Endothelial cell of umbilical vein (primary cell): Measurements from ENCODE around the gene SPRYD4. TPM values are rescaled to one million over a fixed set of nuclear protein-coding genes. Genes with fewer than 3 reads are reported as not detected.
A peak's percentile ranks its signal among the peaks of the same experiment; 100 is the strongest.

Source experiments
- BruUV-seq: library from RNA; stranded (reverse); fragments of 400-500 nt; replicated peaks from 2 replicates; lab custom pipeline; 2021; lab: Mats Ljungman, UMichigan
- CTCF ChIA-PET: fragments of 300-600, 350-600 bp; sonication (Branson Sonifier 250); formaldehyde crosslinking; loops from one replicate; lab custom pipeline; 2021; ENCODE audit warnings: antibody characterized with exemption, inconsistent platforms; lab: Charles Lee
- POLR2A ChIA-PET: fragments of 300-600, 350-600 bp; sonication (Branson Sonifier 250); formaldehyde crosslinking; loops from one replicate; lab custom pipeline; 2021; ENCODE audit warnings: antibody characterized with exemption, inconsistent platforms; lab: Charles Lee
- DNase-seq: peaks from one replicate; pipeline ENCODE4 v3.0.0-alpha.2; 2011; ENCODE audit warnings: low read depth, low spot score
- FAIRE-seq: peaks from 2 replicates; lab custom pipeline; 2011; peaks lifted over from hg19 to GRCh38; lab: Jason Lieb, UNC
- H2AFZ ChIP-seq: 2 replicates; pipeline ENCODE4 v1.6.0; 2012; ENCODE audit warnings: low read depth, low read length, control low read depth, inconsistent platforms
- H3K27ac ChIP-seq: 2 replicates; pipeline ENCODE4 v1.5.1; 2011; ENCODE audit warnings: low read depth, mild to moderate bottlenecking, control low read depth, low read length, moderate library complexity; ENCODE audit not compliant: insufficient read depth
- H3K27me3 ChIP-seq, 2 experiments: 2 replicates each; pipeline versions ENCODE4 v1.6.0 to v1.6.1; 2011; ENCODE audit warnings: low read length in 2 of 2, mixed read lengths in 1 of 2; ENCODE audit not compliant: control insufficient read depth in 2 of 2, insufficient read depth in 2 of 2
- H3K36me3 ChIP-seq, 2 experiments: 2 replicates in 1 of 2; 3 replicates in 1 of 2; pipeline ENCODE4 v1.5.1; 2011; ENCODE audit warnings: low read length in 2 of 2, mild to moderate bottlenecking in 1 of 2, moderate library complexity in 1 of 2; ENCODE audit not compliant: control insufficient read depth in 2 of 2, insufficient read depth in 2 of 2; ENCODE audit errors: extremely low read depth in 1 of 2
- H3K4me1 ChIP-seq: 3 replicates; pipeline ENCODE4 v1.5.1; 2011; ENCODE audit warnings: mild to moderate bottlenecking, low read length; ENCODE audit not compliant: control insufficient read depth, insufficient read depth; ENCODE audit errors: extremely low read depth
- H3K4me2 ChIP-seq: 2 replicates; pipeline ENCODE4 v1.6.1; 2011; ENCODE audit warnings: low read length, control low read depth, mixed read lengths; ENCODE audit not compliant: insufficient read depth
- H3K4me3 ChIP-seq, 3 experiments: fragments of 200-600 bp in 1 of 3; sonication (generic), shearing (Covaris generic) in 1 of 3; replicated peaks in 1 of 3; 2 replicates each; pipeline ENCODE4 v1.5.1; 2011 to 2016; ENCODE audit warnings: control low read depth in 3 of 3, low read length in 3 of 3, mild to moderate bottlenecking in 2 of 3, inconsistent platforms in 1 of 3, low read depth in 1 of 3, moderate library complexity in 1 of 3; ENCODE audit not compliant: insufficient read depth in 1 of 3
- H3K79me2 ChIP-seq: 2 replicates; pipeline ENCODE4 v1.6.0; 2012; ENCODE audit warnings: low read length, inconsistent platforms; ENCODE audit not compliant: control insufficient read depth, insufficient read depth
- H3K9ac ChIP-seq: replicated peaks from 2 replicates; pipeline ENCODE3; 2011; ENCODE audit warnings: low read length, control low read depth; ENCODE audit not compliant: insufficient read depth; ENCODE audit errors: extremely low read depth
- H3K9me1 ChIP-seq: replicated peaks from 3 replicates; pipeline ENCODE4 v1.6.0; 2011; ENCODE audit warnings: mild to moderate bottlenecking, low read length; ENCODE audit not compliant: control insufficient read depth, insufficient read depth; ENCODE audit errors: extremely low read depth
- H3K9me3 ChIP-seq: replicated peaks from 2 replicates; pipeline ENCODE4 v1.5.1; 2012; ENCODE audit warnings: low read length, inconsistent platforms; ENCODE audit not compliant: control insufficient read depth, insufficient read depth
- H4K20me1 ChIP-seq: replicated peaks from 2 replicates; pipeline ENCODE3; 2011; ENCODE audit warnings: mild to moderate bottlenecking, low read length; ENCODE audit not compliant: control insufficient read depth, insufficient read depth; ENCODE audit errors: extremely low read depth
- EZH2 ChIP-seq: IDR thresholded peaks from 2 replicates; pipeline ENCODE4 v1.6.1; 2012; ENCODE audit warnings: borderline replicate concordance, low read depth, mild to moderate bottlenecking, moderate library complexity, low read length, inconsistent platforms; ENCODE audit not compliant: severe bottlenecking
- FOS ChIP-seq: IDR thresholded peaks from 2 replicates; pipeline ENCODE4 v1.6.1; 2011; ENCODE audit warnings: mild to moderate bottlenecking, low read length, moderate library complexity, borderline replicate concordance; ENCODE audit not compliant: insufficient read depth
- GATA2 ChIP-seq: IDR thresholded peaks from 2 replicates; pipeline ENCODE4 v1.7.0; 2011; ENCODE audit warnings: low read depth, mild to moderate bottlenecking, moderate library complexity, mixed read lengths, low read length; ENCODE audit not compliant: insufficient read length, insufficient read depth
- JUN ChIP-seq: IDR thresholded peaks from 2 replicates; pipeline ENCODE4 v1.6.1; 2011; ENCODE audit warnings: borderline replicate concordance, low read depth; ENCODE audit not compliant: insufficient read length, insufficient read depth
- MYC ChIP-seq: IDR thresholded peaks from one replicate; pipeline ENCODE4 v1.6.1; 2011; ENCODE audit warnings: mild to moderate bottlenecking, low read depth, low read length
- POLR2A ChIP-seq: IDR thresholded peaks from 2 replicates; pipeline ENCODE4 v1.6.1; 2012; ENCODE audit warnings: low read depth, mild to moderate bottlenecking, control low read depth, low read length
- POLR2AphosphoS5 ChIP-seq: IDR thresholded peaks from 2 replicates; pipeline ENCODE4 v1.6.1; 2012; ENCODE audit warnings: low read depth, mild to moderate bottlenecking, control low read depth, low read length, moderate library complexity; ENCODE audit not compliant: insufficient read depth
- dilution Hi-C: fragments of 300-500 bp; cut with MboI; formaldehyde crosslinking; loops from one replicate; pipeline ENCODE4 v1.15.0; 2019; ENCODE audit warnings: low sequenced_read_pairs; ENCODE audit not compliant: extremely low pct_ligation_motif_present
- intact Hi-C: fragments of 100-400 bp; cut with micrococcal nuclease; formaldehyde crosslinking; loops from one replicate; pipeline ENCODE4 v1.10.0; 2022
- polyA plus RNA-seq, 4 experiments: library from polyadenylated mRNA; depleted of rRNA in 3 of 4; stranded (reverse) in 3 of 4; unstranded in 1 of 4; fragments of >200 nt; gene quantifications; 2 replicates each; pipeline versions ENCODE4 v1.2.1 to v1.2.3, GENCODE V29; 2011 to 2012; ENCODE audit warnings: missing spikeins in 1 of 4
- total RNA-seq: library from RNA; stranded (reverse); gene quantifications from 2 replicates; pipeline ENCODE4 v1.2.3, GENCODE V29; 2021
- TF ChIP-seq, protein P1 (sequence below), 2 donors: IDR thresholded peaks; 1 replicate in 1 of 2; 2 replicates in 1 of 2; pipeline ENCODE4 v1.5.1; 2011; ENCODE audit warnings: low read length in 2 of 2, mild to moderate bottlenecking in 2 of 2, moderate library complexity in 2 of 2, control low read depth in 1 of 2, inconsistent platforms in 1 of 2, low read depth in 1 of 2; ENCODE audit not compliant: insufficient read depth in 1 of 2; ENCODE audit errors: extremely low read depth in 1 of 2
- TF ChIP-seq, protein P2 (sequence below): IDR thresholded peaks from 2 replicates; pipeline ENCODE4 v1.6.1; 2011; ENCODE audit not compliant: insufficient read depth, insufficient read length

The SPRYD4 gene
- total and polyA plus RNA-seq, 2 donors (not counting 3 experiments of a cell fraction or from before 2014, with no cell fraction given) = 3.4 to 4.0 TPM

GRCh38 chr12:56517854-56518253, 49.5 kb downstream of the SPRYD4 start:
- Histone ChIP-seq H3K9me3 (no peaks in the 10 kb centered on the region), H3K4me3 (no peak overlapping the region), H3K4me2 (no peak overlapping the region), H3K36me3 (no peaks in the 10 kb centered on the region), H3K9ac (no peak overlapping the region), H3K79me2 (peaks cover 10% of the 10 kb centered on the region), H3K27me3 (no peaks in the 10 kb centered on the region), H3K4me1 (peaks cover 32% of the 10 kb centered on the region), H3K27ac (peak overlapping the region; percentile 65), H3K9me1 (no peaks in the 10 kb centered on the region), H2AFZ (peak overlapping the region; percentile 60), H4K20me1 (no peaks in the 10 kb centered on the region)
- no peak for DNase-seq
- dilution Hi-C loops (no loop called here), intact Hi-C loops (loop anchor here (1.0 kb wide), 1 partner anchor 55 kb away; no protein-coding TSS in a partner anchor)
- no peak for TF ChIP-seq FOS
- TF ChIP-seq MYC = no peak
- TF ChIP-seq POLR2A = no peak
- TF ChIP-seq GATA2 = no peak
- TF ChIP-seq, protein P1, sequence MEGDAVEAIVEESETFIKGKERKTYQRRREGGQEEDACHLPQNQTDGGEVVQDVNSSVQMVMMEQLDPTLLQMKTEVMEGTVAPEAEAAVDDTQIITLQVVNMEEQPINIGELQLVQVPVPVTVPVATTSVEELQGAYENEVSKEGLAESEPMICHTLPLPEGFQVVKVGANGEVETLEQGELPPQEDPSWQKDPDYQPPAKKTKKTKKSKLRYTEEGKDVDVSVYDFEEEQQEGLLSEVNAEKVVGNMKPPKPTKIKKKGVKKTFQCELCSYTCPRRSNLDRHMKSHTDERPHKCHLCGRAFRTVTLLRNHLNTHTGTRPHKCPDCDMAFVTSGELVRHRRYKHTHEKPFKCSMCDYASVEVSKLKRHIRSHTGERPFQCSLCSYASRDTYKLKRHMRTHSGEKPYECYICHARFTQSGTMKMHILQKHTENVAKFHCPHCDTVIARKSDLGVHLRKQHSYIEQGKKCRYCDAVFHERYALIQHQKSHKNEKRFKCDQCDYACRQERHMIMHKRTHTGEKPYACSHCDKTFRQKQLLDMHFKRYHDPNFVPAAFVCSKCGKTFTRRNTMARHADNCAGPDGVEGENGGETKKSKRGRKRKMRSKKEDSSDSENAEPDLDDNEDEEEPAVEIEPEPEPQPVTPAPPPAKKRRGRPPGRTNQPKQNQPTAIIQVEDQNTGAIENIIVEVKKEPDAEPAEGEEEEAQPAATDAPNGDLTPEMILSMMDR (IDR thresholded peaks at IDR 0.05; ENCODE audit: extremely low read depth in 1 of 2, insufficient read depth in 1 of 2, low read depth in 1 of 2, low read length in 2 of 2) = no peak
- TF ChIP-seq POLR2AphosphoS5 = no peak
- TF ChIP-seq JUN = no peak
- no peak for TF ChIP-seq EZH2
- TF ChIP-seq, protein P2, sequence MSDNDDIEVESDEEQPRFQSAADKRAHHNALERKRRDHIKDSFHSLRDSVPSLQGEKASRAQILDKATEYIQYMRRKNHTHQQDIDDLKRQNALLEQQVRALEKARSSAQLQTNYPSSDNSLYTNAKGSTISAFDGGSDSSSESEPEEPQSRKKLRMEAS = no peak
- CTCF ChIA-PET = interaction anchor here (1.4 to 8.8 kb wide), 3 partner anchors 56 to 119 kb away, joined by 3 to 124 read pairs (median 3); no protein-coding TSS in a partner anchor
- no TSS peak for BruUV-seq
- POLR2A ChIA-PET = no interaction called here
- no peak for FAIRE-seq
